Fibroblast of peridontal ligament (primary cell): ENCODE results near the gene DIPK1A.
"Not testable (repeated sequence)": the region's sequence is repeated elsewhere in the genome, so short reads cannot be mapped to it uniquely, and the experiment has no call there.

Experiments
- DNase-seq: peaks from one replicate; pipeline ENCODE4 v3.0.0-alpha.2; 2010; ENCODE audit errors: extremely low read depth

The DIPK1A gene

GRCh38 chr1:92921031-92922023 lies 39.9 kb downstream of the DIPK1A start:
- no peak for DNase-seq

- peak; percentile 89 for DNase-seq
These were observed 44.4 kb downstream of the DIPK1A start for GRCh38 chr1:92916899-92917298.

GRCh38 chr1:92915547-92915946 lies 45.7 kb downstream of the DIPK1A start:
- no peak for DNase-seq

GRCh38 chr1:92913093-92913819 lies 48.0 kb downstream of the DIPK1A start:
- DNase-seq: no peak

- no peak for DNase-seq
These were observed 51.2 kb downstream of the DIPK1A start for GRCh38 chr1:92910081-92910480.

GRCh38 chr1:92909321-92909720 lies 51.9 kb downstream of the DIPK1A start:
- peak; percentile 84 for DNase-seq

GRCh38 chr1:92907949-92908684 lies 53.1 kb downstream of the DIPK1A start:
- no peak for DNase-seq

- DNase-seq: no peak
These were observed 57.5 kb downstream of the DIPK1A start for GRCh38 chr1:92903765-92904164.

- no peak for DNase-seq
These were observed 58.9 kb downstream of the DIPK1A start for GRCh38 chr1:92902406-92902744.

GRCh38 chr1:92901699-92902405 lies 59.4 kb downstream of the DIPK1A start:
- no peak for DNase-seq

GRCh38 chr1:92901126-92901525 lies 60.1 kb downstream of the DIPK1A start:
- no peak for DNase-seq

- DNase-seq: no peak
These were observed 60.7 kb downstream of the DIPK1A start for GRCh38 chr1:92900539-92900938.

GRCh38 chr1:92899780-92900179 lies 61.5 kb downstream of the DIPK1A start:
- DNase-seq: no peak

- DNase-seq: not testable (repeated sequence)
These were observed 63.2 kb downstream of the DIPK1A start for GRCh38 chr1:92898053-92898452.

GRCh38 chr1:92887465-92887864 lies 73.8 kb downstream of the DIPK1A start:
- DNase-seq: no peak

GRCh38 chr1:92886886-92887419 lies 74.3 kb downstream of the DIPK1A start:
- no peak for DNase-seq

- no peak for DNase-seq
These were observed 77.1 kb downstream of the DIPK1A start for GRCh38 chr1:92884195-92884594.

GRCh38 chr1:92883297-92883696 lies 78.0 kb downstream of the DIPK1A start:
- no peak for DNase-seq

GRCh38 chr1:92882819-92883218 lies 78.4 kb downstream of the DIPK1A start:
- no peak for DNase-seq

- DNase-seq: no peak
These were observed 79.9 kb downstream of the DIPK1A start for GRCh38 chr1:92881391-92881790.

GRCh38 chr1:92879316-92879968 lies 81.8 kb downstream of the DIPK1A start:
- DNase-seq: no peak
